Inflammatory macrophage treated with lipopolysaccharide for 4 hours (primary cell): ENCODE results near the gene TPRX1.
"Not testable (repeated sequence)": the region's sequence is repeated elsewhere in the genome, so short reads cannot be mapped to it uniquely, and the experiment has no call there.

Experiments used
- DNase-seq: peaks from one replicate; pipeline ENCODE4 v3.0.0-alpha.2; 2020

The TPRX1 gene

GRCh38 chr19:47804451-47804850 lies at the start of gene TPRX1:
TPRX1 (minus strand) TSS chr19:47804551; CDS start chr19:47804539, 12 bp downstream.
- DNase-seq = not testable (repeated sequence)

DNA sequence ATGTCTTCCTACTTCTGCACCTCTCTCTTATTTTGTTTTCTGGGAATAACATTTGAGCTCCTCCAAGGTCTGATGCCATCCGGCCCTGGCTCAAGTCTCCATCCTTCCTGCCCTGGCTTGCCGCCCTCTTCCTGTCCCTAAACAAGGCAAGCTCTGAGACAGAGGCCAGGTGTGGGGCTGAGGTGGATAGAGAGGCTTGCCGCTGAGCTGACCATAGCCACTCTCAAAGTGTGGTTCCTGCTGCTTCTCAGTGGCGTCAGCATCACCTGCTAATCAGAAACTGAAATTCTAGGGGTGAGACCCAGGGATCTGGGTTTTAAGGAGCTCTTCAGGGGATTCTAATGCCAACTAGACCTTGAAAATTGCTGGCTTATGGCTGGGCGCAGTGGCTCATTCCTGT lies 48.7 kb upstream of the TPRX1 start:
- no peak for DNase-seq

DNA sequence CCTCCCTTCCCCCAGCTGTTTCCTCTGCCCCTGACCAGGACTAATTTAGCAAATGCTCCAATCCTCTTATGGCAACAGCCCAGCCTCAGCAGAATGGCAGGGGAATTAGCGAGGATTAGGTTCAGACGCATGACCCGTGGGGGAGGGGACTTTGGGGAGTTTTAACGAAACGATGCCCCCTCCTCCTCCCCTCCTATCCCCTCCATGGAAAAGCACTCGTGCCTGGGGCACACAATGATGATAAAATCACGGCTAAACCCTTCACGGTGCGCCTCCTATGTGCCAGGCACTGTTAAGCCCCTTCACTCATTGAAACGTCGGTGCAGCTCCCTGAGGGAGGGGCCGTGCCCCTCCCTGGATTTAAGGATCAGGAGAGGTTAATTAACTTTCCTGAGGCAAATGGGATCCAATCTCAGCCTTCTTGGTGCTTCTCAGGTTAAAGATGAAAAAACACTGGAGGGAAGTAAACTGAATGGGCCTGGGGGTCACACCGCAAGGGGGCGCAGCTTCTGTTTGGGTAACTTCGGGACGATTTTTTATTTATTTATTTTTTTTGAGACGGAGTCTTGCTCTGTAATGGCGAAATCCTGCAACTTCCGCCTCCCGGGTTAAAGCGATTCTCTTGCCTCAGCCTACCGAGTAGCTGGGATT lies 44.6 kb upstream of the TPRX1 start:
- DNase-seq = peak; percentile 52

DNA sequence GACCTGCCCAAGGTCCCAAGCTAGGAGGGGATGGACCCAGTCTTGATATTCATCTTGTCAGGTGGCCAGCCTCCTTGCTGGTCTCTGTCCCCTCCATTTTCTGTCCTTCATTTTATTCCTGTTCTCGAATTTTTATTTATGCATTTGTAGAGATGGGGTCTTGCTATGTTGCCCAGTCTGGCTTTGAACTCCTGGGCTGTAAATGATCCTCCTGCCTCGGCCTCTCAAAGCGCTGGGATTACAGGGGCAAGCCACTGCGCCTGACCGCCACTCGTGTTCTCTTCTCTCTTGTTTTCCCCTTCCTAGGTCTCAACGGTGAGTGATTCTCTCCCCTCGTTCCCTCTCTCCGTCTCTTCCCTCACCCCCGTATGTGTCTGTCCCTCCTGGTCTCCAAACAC lies 44.1 kb upstream of the TPRX1 start:
- DNase-seq = no peak

DNA sequence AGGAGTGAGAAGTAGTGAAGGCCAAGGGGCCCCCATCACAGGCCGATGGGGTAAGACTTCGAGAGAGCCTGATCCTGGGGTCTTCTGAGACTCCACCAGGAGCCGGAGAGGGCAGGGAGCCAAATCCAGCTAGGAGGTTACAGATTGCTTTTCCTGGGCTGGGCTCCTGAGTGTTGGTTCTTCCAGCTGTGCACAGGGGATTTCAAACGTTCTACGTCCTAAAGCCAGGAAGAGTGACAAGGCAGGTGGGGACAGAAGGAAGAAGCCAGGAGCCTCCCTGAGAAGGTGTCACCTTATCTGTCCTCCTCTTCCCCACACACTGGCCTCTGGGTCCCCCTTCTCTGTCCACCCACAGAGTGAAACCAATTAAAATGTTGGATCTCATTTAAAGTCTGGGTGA lies 38.6 kb upstream of the TPRX1 start:
- DNase-seq = no peak

GRCh38 chr19:47839913-47840312 lies 35.6 kb upstream of the TPRX1 start:
- no peak for DNase-seq

GRCh38 chr19:47839411-47839810 lies 35.1 kb upstream of the TPRX1 start:
- no peak for DNase-seq

DNA sequence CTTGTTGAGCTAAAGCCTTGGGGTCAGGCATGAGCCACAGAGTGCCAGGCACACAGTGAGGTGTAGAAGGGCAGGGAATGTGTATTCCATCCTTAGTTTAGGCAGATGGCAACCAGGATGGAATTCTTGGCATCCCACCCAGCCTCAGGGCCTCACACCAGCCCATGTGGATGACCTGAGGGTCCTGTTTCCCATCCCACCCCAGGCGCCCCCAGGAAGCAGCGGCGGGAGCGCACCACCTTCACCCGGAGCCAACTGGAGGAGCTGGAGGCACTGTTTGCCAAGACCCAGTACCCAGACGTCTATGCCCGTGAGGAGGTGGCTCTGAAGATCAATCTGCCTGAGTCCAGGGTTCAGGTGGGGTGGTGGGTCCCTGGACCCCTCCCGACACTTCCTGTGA lies 31.7 kb upstream of the TPRX1 start:
- DNase-seq = no peak

GRCh38 chr19:47832723-47833122 lies 28.4 kb upstream of the TPRX1 start:
- no peak for DNase-seq

GRCh38 chr19:47826800-47827199 lies 22.4 kb upstream of the TPRX1 start:
- DNase-seq = no peak

DNA sequence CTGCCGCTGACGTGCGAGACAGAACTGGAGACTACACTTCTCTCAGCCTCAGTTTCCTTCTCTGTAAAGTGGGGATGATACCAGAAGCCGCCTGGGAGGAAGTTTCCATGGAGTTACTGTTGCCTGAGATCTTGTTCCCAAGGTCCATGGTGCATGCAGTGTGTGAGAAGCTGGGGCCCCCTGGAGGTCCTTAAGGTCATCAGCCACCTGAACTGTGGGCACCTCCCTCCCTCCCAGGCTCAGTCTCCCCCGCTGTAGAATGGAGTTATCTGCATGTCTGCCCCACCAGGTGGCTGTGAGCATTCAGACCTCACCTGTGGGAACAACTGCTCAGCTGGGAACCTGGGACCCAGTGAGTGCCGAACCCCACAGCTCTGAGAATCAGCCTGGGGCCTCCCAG lies 20.0 kb upstream of the TPRX1 start:
- DNase-seq = no peak

GRCh38 chr19:47821460-47822020 lies 17.2 kb upstream of the TPRX1 start, which contains the start of gene CRX:
CRX (plus strand) TSS chr19:47821937; CDS start chr19:47834444, 12,507 bp downstream.
- DNase-seq = no peak

DNA sequence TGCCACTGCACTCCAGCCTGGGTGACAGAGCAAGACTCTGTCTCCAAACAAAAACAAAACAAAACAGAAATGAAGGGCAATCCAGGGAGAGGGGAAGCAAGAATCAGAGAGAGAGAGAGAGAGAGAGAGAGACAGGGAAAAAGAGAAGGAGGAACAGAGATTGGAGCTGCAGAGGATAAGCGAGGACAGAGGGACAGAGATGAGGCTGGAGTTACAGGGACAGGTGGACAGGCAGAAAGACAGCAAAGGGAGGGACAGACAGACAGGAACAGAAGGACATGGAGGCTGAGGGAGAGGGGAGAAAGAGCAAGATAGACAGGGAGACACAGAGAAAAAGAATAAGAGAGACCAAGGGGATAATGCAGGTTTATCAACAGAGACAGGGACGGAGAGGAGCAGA lies 16.1 kb upstream of the TPRX1 start:
- DNase-seq = no peak

DNA sequence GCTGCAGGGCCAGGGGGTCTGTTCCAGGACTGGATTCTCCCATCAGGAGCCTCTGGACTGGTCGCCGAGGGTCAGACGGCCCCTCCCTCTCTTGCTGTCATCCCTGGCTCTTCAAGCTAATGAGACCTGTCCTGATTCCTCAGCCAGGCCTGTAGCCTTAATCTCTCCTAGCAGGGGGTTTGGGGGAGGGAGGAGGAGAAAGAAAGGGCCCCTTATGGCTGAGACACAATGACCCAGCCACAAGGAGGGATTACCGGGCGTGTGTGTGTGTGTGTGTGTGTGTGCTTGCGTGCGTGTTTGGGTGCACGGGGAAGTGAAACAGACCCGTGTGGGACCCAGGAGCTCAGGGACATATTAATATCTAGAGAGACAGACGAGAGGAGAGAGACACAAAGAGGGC lies 15.5 kb upstream of the TPRX1 start:
- no peak for DNase-seq

DNA sequence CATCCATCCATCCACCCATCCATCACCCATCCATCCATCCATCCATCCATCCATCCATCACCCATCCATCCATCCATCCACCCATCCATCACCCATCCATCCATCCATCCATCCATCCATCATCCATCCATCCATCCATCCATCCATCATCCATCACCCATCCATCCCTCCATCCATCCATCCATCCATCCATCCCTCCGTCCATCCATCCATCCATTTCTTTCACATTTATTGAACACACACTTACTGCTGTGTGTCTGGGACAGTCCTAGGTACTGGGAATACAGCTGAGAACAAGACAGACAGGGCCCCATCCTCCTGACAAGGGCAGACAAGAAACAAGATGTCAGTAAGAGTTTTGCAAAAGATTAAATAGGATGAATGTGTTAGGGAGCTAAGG lies 13.9 kb upstream of the TPRX1 start:
- not testable (repeated sequence) for DNase-seq

DNA sequence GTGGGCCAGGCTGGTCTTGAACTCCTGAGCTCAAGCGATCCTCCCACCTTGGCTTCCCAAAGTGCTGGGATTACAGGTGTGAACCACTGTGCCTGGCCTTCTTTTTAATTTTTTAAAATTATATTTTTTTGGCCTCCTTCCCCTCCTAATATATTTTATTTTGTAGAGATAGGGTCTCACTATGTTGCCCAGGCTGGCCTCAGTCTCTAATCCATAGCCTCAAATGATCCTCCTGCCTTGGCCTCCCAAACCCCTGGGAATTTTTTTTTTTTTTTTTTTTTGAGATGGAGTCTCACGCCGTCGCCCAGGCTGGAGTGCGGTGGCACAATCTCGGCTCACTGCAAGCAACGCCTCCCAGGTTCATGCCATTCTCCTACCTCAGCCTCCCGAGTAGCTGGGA lies 11.9 kb upstream of the TPRX1 start:
- not testable (repeated sequence) for DNase-seq

GRCh38 chr19:47813995-47814328 lies 9.6 kb upstream of the TPRX1 start:
- no peak for DNase-seq

GRCh38 chr19:47813304-47813994 lies 9.1 kb upstream of the TPRX1 start:
- peak; percentile 50 for DNase-seq

GRCh38 chr19:47806435-47806834 lies 2.1 kb upstream of the TPRX1 start:
- no peak for DNase-seq

DNA sequence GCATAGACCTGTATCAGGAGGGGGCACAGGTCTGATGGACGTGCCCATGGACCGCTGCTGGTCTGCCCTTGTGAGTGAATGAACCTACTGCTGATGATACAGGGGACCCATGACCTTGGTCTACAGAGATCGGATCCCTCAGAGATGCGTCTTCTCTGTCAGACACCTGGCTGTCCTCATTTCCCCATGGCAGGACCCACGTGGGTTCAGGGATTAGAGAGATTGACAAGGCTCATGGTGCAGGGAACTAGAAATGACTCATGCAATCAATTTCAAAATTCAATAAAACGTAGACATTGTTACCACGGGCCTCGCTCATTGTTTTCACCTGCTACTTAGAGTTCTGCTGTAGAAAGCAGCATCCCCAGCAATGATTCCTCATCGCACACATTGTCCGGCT lies 962 bp upstream of the TPRX1 start:
- no peak for DNase-seq

DNA sequence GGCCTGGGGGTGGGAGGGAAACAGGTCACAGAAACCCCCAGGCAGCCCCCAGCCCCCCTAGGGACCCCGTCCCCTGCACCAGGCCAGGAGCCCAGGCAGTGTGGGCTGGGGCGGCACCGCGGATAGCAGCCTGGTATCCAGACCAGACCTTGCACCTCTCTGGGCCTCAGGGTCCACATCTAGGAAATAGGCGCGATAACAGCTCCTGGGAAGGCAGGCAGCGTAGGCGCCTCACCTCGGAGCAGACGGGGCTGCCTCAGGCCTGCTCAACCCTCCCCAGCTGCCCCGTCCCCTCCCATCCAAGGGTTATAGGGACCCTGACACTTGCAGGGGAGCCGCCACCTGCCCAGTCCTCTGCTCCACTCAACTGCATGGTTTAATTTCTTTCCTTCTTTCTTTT lies 680 bp downstream of the TPRX1 start:
- DNase-seq = not testable (repeated sequence)

DNA sequence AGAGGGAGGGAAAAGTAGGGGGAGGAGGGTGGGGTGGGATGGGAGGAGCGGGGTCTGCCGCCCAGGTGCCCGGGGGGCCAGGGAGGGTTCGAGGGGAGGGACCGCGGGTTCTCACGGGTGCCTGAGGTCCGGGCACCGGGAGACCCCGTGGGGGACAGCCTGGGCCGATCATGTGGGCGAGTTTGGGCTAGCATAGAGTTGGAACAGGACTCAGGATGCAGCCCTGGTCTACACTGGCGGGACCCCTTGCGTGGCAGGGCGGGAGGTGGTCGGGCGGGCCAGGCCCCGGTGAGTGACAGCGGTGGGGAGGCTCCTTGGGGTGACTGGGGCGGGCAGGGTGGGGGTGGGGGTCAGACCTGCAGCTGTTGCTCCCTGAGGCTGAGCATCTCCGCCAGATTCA lies 1.2 kb downstream of the TPRX1 start:
- not testable (repeated sequence) for DNase-seq

DNA sequence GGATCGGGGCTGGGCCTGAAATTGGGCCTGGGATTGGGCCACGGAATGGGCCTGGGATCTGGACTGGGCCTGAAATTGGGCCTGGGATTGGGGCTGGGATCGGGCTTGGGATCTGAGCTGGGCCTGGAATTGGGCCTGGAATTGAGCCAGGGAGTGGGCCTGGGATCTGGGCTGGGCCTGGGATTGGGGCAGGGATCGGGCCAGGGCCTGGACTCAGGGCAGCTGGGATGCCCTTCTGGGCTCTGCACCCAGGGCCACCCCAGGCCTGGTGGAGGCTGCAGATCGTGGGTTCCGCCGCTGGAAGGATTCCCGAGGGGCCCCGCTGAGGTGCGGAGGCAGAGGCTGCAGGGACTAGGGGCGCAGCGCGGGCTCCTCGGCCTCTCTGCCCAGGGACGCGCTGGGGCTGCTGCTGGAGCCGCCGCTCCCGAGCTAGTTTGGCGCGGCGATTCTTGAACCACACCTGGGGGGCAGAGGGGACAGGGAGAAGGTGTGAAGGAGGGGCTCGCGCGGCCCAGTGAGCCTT lies 1.8 kb downstream of the TPRX1 start:
- DNase-seq = no peak

- DNase-seq = no peak
These were observed 3.1 kb downstream of the TPRX1 start for GRCh38 chr19:47801270-47801669.
